GM18868 (cell line): ENCODE results near the gene AGK.
A peak's percentile ranks its signal among the peaks of the same experiment; 100 is the strongest.
"Not testable (repeated sequence)": the region's sequence is repeated elsewhere in the genome, so short reads cannot be mapped to it uniquely, and the experiment has no call there.

Experiments
- ATAC-seq: cut with Tn5 transposase; IDR thresholded peaks from one replicate; pipeline ENCODE4 v1.9.1; 2021; ENCODE audit warnings: mild to moderate bottlenecking, moderate library complexity; ENCODE audit not compliant: unreplicated experiment

Gene AGK

GRCh38 chr7:141645188-141645587, 94.0 kb downstream of the AGK start:
- no peak for ATAC-seq

- no peak for ATAC-seq
These were observed 95.7 kb downstream of the AGK start for GRCh38 chr7:141646826-141647480.

GRCh38 chr7:141647701-141648100, 96.5 kb downstream of the AGK start:
- not testable (repeated sequence) for ATAC-seq

- no peak for ATAC-seq
These were observed 97.3 kb downstream of the AGK start for GRCh38 chr7:141648276-141649114.

- peak; percentile 48 for ATAC-seq
These were observed 98.1 kb downstream of the AGK start for GRCh38 chr7:141649137-141649864.

GRCh38 chr7:141649865-141650634, 98.8 kb downstream of the AGK start:
- ATAC-seq, result peak; percentile 61

GRCh38 chr7:141651417-141651816, 100.2 kb downstream of the AGK start:
- no peak for ATAC-seq

- ATAC-seq, result no peak
These were observed 101.5 kb downstream of the AGK start for GRCh38 chr7:141652691-141653090.

- ATAC-seq, result peak; percentile 93
These were observed 103.3 kb downstream of the AGK start for GRCh38 chr7:141654551-141654950.

GRCh38 chr7:141659501-141659900, 108.3 kb downstream of the AGK start:
- no peak for ATAC-seq

- ATAC-seq, result no peak
These were observed 109.0 kb downstream of the AGK start for GRCh38 chr7:141660259-141660658.

GRCh38 chr7:141663081-141663849, 112.1 kb downstream of the AGK start:
- ATAC-seq, result no peak

- ATAC-seq, result no peak
These were observed 113.2 kb downstream of the AGK start for GRCh38 chr7:141664450-141664849.

GRCh38 chr7:141665208-141666035, 114.2 kb downstream of the AGK start:
- ATAC-seq, result no peak

- no peak for ATAC-seq
These were observed 114.9 kb downstream of the AGK start for GRCh38 chr7:141666071-141666470.

- no peak for ATAC-seq
These were observed 117.6 kb downstream of the AGK start for GRCh38 chr7:141668853-141669252.

GRCh38 chr7:141671705-141672496, 120.7 kb downstream of the AGK start:
- ATAC-seq, result no peak

GRCh38 chr7:141673346-141673745, 122.1 kb downstream of the AGK start:
- no peak for ATAC-seq
